Esophagus muscularis mucosa (tissue), 3 donors: Measurements from ENCODE around the gene ERC2.

Experiments
- CTCF ChIP-seq, 3 experiments: fragments of 200-600 bp in 2 of 3; fragments of 450-650 bp in 1 of 3; sonication (generic) in 2 of 3; IDR thresholded peaks; one replicate each; pipeline ENCODE4 v1.5.1; 2017 to 2019; ENCODE audit warnings: antibody characterized with exemption in 3 of 3, mild to moderate bottlenecking in 2 of 3, moderate library complexity in 1 of 3
- EP300 ChIP-seq: sonication (generic); formaldehyde crosslinking; IDR thresholded peaks from one replicate; pipeline ENCODE4 v1.6.1; 2017; ENCODE audit warnings: antibody characterized with exemption

GRCh38 chr3:55621648-55622047, 846.6 kb downstream of the ERC2 start:
- TF ChIP-seq CTCF (IDR thresholded peaks at IDR 0.05) (no peak), EP300 (no peak)
